Mesodermal cell (in vitro differentiated cells): ENCODE results near the gene DOCK2.

Source experiments
- H3K27ac ChIP-seq: 2 replicates; pipeline ENCODE4 v1.7.0; 2013; ENCODE audit warnings: mild to moderate bottlenecking, low read depth, low read length, moderate library complexity; ENCODE audit not compliant: severe bottlenecking
- H3K36me3 ChIP-seq: 2 replicates; pipeline ENCODE4 v1.7.1; 2013; ENCODE audit warnings: mild to moderate bottlenecking, low read length, moderate library complexity; ENCODE audit not compliant: control insufficient read depth, insufficient read depth
- H3K4me1 ChIP-seq: one replicate; pipeline ENCODE4 v1.7.1; 2013; ENCODE audit warnings: mild to moderate bottlenecking, low read length; ENCODE audit not compliant: insufficient read depth, control insufficient read depth, poor library complexity, severe bottlenecking
- H3K4me3 ChIP-seq: 2 replicates; pipeline ENCODE4 v1.7.0; 2013; ENCODE audit warnings: low read length, control low read depth, mild to moderate bottlenecking; ENCODE audit not compliant: insufficient read depth, poor library complexity, severe bottlenecking; ENCODE audit errors: extremely low read depth
- H3K9me3 ChIP-seq: 2 replicates; pipeline ENCODE4 v1.7.1; 2013; ENCODE audit warnings: mild to moderate bottlenecking, low read length, moderate library complexity; ENCODE audit not compliant: control insufficient read depth
- WGBS, 2 experiments: methylation state at CpG; one replicate each; pipeline ENCODE4 v1.1.5; 2013; ENCODE audit warnings: missing lambda C conversion rate in 2 of 2; ENCODE audit not compliant: insufficient coverage in 2 of 2; 5-methylcytosine and 5-hydroxymethylcytosine counted together

DOCK2 gene

DNA sequence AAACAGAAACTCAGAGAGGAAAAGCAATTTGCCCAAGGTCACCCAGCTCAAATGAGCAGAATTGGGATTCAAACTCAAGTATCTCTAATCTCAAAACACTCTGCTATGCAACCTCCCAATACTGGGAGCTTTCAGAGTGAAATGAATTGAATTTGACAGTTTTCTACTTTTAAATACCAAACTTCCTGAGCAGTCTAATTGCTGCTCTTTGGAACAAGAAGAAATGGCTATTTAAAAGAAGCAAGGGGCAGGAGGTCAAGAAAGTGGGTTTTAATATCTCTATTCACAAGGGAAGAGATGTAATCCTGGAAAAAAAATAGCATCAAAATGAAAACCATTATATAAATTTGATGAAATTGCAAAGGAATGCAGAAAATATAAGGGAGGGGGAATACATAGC is 200.6 kb downstream of the DOCK2 start:
- no peak overlapping the region for H3K4me3 ChIP-seq
- H3K4me1 ChIP-seq, result no peaks in the 10 kb centered on the region
- H3K9me3 ChIP-seq, result no peaks in the 10 kb centered on the region
- H3K27ac ChIP-seq, result no peak overlapping the region
- no peaks in the 10 kb centered on the region for H3K36me3 ChIP-seq

DNA sequence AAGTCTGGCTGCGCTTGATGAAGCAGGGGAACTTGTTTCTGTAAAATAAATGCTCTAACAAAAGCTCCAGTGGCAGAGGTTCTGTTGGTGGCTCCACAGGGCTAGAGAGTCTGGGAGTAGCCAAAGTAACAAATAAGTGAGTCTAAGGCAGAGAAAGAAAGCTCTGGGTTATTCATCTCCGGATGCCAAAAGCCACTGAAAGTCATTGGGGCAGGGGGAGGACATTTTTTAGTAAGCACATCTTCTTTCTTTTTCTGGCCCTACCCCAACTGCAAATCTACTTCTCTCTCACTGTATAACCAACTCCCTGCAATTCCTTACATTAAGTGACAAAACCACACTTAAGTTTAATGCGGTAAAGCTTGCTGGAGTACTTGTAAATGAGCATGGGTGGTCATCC is 201.6 kb downstream of the DOCK2 start:
- Histone ChIP-seq H3K27ac (no peak overlapping the region), H3K4me1 (no peaks in the 10 kb centered on the region), H3K9me3 (no peaks in the 10 kb centered on the region), H3K36me3 (no peaks in the 10 kb centered on the region), H3K4me3 (no peak overlapping the region)
- WGBS, 2 experiments, result 72 to 79% methylated on average over 2 to 3 of the region's 3 CpGs

DNA sequence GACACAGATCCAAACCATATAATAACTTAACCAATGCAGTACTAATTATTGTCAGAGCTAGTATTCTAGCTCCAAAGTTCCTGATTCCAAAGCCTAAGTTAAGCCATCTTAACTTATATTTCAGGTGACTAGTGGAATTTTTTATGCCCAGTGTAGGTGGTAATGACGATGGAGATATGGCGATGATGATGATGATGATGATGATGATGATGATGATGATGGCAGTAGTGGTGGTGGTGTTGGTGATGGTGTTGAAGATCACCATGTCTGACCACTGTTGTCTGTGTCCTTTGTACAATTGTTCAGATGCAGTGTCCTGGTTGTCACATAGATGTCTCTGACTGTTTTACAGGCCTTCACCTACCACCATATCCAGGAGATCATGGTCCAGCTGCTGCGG is 203.3 kb downstream of the DOCK2 start:
- 95 to 100% methylated on average over 2 to 3 of the region's 3 CpGs for WGBS, 2 experiments

DNA sequence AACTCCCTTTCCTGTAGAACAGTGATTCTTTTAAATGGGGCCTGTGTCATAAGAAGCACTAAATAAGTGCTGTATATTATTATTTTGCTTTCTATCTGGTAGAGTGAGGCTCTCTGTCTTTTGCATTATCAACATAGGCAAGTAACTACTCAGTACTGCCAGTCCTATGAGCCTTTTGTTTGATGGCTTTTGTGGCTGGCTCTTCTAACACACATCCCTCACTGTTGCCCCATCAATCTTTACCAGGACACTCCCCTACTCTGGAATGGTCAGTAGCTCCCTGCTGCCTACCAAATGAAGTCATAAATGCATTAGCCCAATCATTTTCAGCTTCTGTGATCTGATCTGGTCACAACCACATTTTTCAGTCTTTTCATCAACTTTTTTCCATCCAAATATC is 205.6 kb downstream of the DOCK2 start:
- Histone ChIP-seq H3K36me3 (no peaks in the 10 kb centered on the region), H3K9me3 (no peaks in the 10 kb centered on the region), H3K27ac (no peak overlapping the region), H3K4me1 (no peaks in the 10 kb centered on the region), H3K4me3 (no peak overlapping the region)

More for the DNA sequence above, 203.3 kb downstream of the DOCK2 start:
- no peak overlapping the region for H3K4me3 ChIP-seq
- no peaks in the 10 kb centered on the region for H3K9me3 ChIP-seq
- H3K27ac ChIP-seq, result no peak overlapping the region
- no peaks in the 10 kb centered on the region for H3K4me1 ChIP-seq
- no peaks in the 10 kb centered on the region for H3K36me3 ChIP-seq

DNA sequence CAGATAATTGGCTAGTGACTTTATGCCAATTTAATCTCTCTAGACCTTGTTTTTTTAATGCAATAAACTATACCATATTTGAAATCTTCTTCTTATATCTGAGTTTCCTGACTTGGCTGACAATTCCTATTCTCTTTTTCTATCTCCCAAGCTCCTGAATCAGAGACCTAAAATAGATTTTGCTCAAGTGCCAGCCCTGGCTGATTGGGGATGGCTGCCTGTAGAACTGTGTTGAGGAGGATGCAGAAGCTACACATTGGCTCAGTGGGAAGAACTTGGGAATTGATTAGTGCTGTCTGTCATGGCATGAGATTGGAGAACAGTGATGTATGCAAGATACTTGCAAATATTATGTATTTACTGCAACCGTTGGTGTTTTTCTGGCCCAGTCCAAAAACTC is 210.4 kb downstream of the DOCK2 start:
- no peak overlapping the region for H3K27ac ChIP-seq
- no peaks in the 10 kb centered on the region for H3K4me1 ChIP-seq
- H3K36me3 ChIP-seq, result no peaks in the 10 kb centered on the region
- H3K9me3 ChIP-seq, result peaks cover 14% of the 10 kb centered on the region
- 100% methylated on average over 1 of the region's 1 CpG; no CpG with 5 or more reads in 1 of the 2 experiments for WGBS, 2 experiments
- H3K4me3 ChIP-seq, result no peak overlapping the region

DNA sequence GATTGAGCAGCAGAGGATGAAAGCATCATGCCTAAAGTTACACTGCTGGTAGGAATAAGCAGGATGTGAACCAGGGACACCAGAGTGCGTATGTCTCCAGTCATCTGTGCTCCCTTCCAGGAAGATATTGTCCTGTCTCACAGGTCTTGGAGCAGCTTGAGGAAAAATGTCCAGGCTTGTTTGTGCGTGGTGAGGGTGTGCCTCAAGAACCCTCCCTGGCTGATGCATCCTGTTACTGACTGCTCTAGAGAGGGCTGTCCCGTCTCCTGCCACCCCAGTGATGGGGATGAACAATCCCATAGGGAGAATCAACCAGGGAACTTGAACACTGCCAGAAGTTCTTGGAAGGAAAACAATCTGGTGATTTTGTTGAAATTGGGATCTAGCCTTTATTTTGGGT is 211.2 kb downstream of the DOCK2 start:
- H3K4me1 ChIP-seq, result no peaks in the 10 kb centered on the region
- H3K9me3 ChIP-seq, result peaks cover 14% of the 10 kb centered on the region
- no peak overlapping the region for H3K4me3 ChIP-seq
- no peaks in the 10 kb centered on the region for H3K36me3 ChIP-seq
- H3K27ac ChIP-seq, result no peak overlapping the region
- WGBS, 2 experiments, result 95 to 100% methylated on average over 2 to 3 of the region's 3 CpGs

DNA sequence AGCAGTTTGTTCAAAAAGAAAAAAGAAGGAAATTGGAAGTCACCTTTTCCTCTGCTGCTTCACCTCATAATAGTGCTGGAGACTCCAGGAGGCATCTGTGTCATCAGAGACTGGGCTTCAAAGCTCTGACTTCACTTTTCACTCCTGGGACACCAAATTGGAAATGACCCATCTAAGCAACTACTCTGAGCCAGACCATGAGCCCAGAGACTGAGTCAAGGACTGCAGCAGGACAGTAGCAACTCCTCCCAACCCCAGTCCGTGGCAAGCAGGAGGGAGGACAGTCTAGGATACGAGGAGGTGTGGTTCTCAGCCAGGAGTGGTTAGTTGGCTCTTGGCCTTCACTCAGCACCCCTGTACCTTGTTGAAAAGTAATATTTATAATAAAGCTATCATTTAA is 211.7 kb downstream of the DOCK2 start:
- Histone ChIP-seq H3K27ac (no peak overlapping the region), H3K36me3 (no peaks in the 10 kb centered on the region), H3K4me1 (no peaks in the 10 kb centered on the region), H3K4me3 (no peak overlapping the region), H3K9me3 (peaks cover 14% of the 10 kb centered on the region)
- 100% methylated on average over 1 of the region's 2 CpGs; no CpG with 5 or more reads in 1 of the 2 experiments for WGBS, 2 experiments

DNA sequence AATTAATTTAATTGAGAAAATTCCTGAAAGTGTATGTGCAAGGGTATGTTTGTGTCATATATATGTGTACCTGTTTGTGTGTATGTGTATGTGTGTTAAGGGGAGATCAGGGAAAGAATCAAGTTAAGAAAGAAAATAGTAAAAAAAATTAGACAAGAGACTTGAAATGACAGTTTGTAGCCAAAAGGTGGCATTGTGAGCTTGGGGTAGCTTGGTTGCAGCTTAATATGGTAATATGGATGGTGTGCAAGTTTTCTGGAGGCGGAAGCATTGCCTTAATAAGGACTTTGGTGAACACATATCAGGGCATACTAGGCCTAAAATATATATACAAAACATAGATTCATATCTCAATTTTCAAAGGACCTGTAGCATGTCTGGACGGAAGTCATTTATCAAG is 213.3 kb downstream of the DOCK2 start:
- no peak overlapping the region for H3K27ac ChIP-seq
- H3K4me1 ChIP-seq, result no peaks in the 10 kb centered on the region
- WGBS, 2 experiments, result 100% methylated on average over 1 of the region's 2 CpGs; no CpG with 5 or more reads in 1 of the 2 experiments
- no peak overlapping the region for H3K4me3 ChIP-seq
- no peaks in the 10 kb centered on the region for H3K36me3 ChIP-seq
- peaks cover 14% of the 10 kb centered on the region for H3K9me3 ChIP-seq

DNA sequence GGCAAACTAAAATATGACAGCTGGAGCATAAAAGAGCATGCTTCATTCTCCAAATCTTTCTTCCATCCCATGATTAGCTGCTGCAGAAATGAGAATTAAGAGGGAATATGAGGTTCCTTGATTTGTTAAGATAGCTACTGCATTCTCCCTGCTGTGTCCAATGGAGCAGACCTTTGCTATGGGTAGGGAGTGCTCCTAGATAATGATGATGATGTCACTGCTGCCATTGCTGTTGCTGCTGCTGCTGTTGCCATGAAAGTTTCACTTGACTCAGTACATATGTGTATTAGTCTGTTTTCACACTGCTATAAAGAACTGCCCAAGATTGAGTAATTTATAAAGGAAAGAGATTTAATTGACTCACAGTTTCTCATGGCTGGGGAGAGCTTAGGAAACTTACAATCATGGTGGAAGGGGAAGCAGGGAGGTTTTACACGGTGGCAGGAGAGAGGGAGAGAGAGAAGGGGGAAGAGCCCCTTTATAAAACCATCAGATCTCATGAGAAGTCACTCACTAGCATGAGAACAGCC is 214.3 kb downstream of the DOCK2 start:
- H3K9me3 ChIP-seq, result peaks cover 14% of the 10 kb centered on the region
- WGBS, 2 experiments, result no CpG with 5 or more reads among the region's 1 CpG

DNA sequence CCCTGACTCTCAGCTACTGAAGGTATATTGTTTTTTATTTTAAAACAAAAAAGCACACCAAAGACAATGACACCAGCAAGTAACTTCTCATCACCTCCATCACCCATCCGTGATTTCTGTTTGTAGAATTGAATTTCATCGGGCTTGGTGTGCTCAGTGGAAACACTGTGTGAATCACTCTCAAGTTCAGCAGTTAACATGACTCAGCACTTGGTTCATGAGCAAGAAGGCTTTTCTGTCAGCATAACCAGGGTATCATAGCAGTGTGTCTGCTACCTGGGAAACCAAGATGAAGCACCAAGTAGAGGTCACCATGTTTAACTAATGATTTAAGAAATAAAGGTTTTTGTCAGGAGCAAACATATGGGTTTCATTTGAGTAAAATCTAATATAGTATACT is 219.5 kb downstream of the DOCK2 start:
- Histone ChIP-seq H3K4me1 (no peaks in the 10 kb centered on the region), H3K36me3 (no peaks in the 10 kb centered on the region), H3K27ac (no peak overlapping the region), H3K4me3 (no peak overlapping the region), H3K9me3 (peaks cover 2% of the 10 kb centered on the region)
- 100% methylated on average over 1 of the region's 2 CpGs for WGBS, 2 experiments

More for the DNA sequence above, 214.3 kb downstream of the DOCK2 start:
- Histone ChIP-seq H3K27ac (no peak overlapping the region), H3K4me3 (no peak overlapping the region), H3K4me1 (no peaks in the 10 kb centered on the region), H3K36me3 (no peaks in the 10 kb centered on the region)

DNA sequence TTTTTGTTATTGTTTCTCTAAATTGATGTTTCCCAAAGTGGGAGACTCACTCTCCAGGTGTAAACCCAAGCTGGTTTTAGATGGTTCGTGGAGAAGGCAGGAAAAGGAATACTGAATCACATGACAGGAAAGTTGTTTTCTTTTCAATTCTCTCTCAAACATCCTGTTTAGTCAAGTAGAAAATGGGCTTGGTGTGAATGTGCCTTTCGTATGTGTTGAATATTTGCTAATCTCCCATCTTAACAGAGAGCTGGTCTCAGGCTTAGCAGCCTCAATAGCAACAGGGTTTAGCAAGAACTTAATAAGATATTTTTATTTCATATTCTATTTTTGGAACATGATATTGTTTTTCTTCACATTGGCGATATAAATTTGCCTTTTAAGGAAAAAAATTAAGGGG is 223.5 kb downstream of the DOCK2 start:
- H3K4me3 ChIP-seq, result no peak overlapping the region
- H3K4me1 ChIP-seq, result no peaks in the 10 kb centered on the region
- no peak overlapping the region for H3K27ac ChIP-seq
- no peaks in the 10 kb centered on the region for H3K36me3 ChIP-seq
- 67 to 100% methylated on average over 1 of the region's 3 CpGs for WGBS, 2 experiments
- no peaks in the 10 kb centered on the region for H3K9me3 ChIP-seq
